Measurements from ENCODE around the gene IQCM.

Gene IQCM

DNA sequence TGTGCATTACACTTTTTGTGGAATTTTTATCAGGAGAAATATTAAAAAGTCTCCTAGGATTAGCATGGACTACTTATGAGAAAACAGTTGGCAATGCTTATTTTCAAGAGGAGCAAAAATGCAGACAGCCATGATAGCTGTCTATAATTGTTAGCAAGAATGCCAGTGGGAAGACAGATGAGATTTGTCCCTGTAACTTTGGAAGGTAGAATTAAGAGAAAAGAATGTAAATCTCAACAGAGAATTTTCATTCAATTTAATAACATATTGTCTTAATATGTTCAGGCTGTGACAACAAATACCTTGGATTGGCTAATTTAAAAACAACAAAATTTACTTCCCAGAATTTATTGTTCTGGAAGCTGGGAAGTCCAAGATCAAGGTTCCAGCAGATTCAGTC, 349.2 kb downstream of the IQCM start:
- Histone ChIP-seq H3K36me3 (ENCODE audit: control insufficient read depth, insufficient read depth, low read length) (no peaks in the 10 kb centered on the region), H3K4me3 (replicated peaks; ENCODE audit: low read depth, low read length) (no peak overlapping the region), H3K27me3 (replicated peaks; ENCODE audit: control insufficient read depth, insufficient read depth, low read length) (no peaks in the 10 kb centered on the region)
- TF ChIP-seq, protein P1, sequence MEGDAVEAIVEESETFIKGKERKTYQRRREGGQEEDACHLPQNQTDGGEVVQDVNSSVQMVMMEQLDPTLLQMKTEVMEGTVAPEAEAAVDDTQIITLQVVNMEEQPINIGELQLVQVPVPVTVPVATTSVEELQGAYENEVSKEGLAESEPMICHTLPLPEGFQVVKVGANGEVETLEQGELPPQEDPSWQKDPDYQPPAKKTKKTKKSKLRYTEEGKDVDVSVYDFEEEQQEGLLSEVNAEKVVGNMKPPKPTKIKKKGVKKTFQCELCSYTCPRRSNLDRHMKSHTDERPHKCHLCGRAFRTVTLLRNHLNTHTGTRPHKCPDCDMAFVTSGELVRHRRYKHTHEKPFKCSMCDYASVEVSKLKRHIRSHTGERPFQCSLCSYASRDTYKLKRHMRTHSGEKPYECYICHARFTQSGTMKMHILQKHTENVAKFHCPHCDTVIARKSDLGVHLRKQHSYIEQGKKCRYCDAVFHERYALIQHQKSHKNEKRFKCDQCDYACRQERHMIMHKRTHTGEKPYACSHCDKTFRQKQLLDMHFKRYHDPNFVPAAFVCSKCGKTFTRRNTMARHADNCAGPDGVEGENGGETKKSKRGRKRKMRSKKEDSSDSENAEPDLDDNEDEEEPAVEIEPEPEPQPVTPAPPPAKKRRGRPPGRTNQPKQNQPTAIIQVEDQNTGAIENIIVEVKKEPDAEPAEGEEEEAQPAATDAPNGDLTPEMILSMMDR (IDR thresholded peaks at IDR 0.05; ENCODE audit: insufficient read depth, low read length, poor library complexity, severe bottlenecking), result no peak
- DNase-seq (ENCODE audit: extremely low read depth, insufficient read length), result no peak

DNA sequence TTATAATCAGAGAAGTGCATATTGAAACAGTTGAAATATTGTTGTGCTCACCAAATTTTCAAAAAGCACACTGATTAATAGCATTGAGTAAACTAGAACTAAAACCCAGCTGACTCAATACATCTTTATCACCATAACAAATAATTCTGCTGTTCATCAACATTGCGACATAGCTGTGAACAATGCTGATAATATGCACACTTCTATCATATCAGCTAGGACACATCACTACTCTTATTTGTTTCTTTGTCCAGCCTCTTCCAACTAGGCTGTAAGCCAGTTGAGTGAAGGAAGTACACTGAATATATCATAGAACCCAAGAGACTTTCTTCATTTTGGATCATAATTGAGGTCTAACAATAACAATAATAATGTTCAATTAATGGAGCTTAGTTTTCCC, 349.7 kb downstream of the IQCM start:
- TF ChIP-seq, protein P1 (IDR thresholded peaks at IDR 0.05; ENCODE audit: insufficient read depth, low read length, poor library complexity, severe bottlenecking), result no peak
- Histone ChIP-seq H3K36me3 (ENCODE audit: control insufficient read depth, insufficient read depth, low read length) (no peaks in the 10 kb centered on the region), H3K4me3 (replicated peaks; ENCODE audit: low read depth, low read length) (no peak overlapping the region), H3K27me3 (replicated peaks; ENCODE audit: control insufficient read depth, insufficient read depth, low read length) (no peaks in the 10 kb centered on the region)
- no peak for DNase-seq (ENCODE audit: extremely low read depth, insufficient read length)

DNA sequence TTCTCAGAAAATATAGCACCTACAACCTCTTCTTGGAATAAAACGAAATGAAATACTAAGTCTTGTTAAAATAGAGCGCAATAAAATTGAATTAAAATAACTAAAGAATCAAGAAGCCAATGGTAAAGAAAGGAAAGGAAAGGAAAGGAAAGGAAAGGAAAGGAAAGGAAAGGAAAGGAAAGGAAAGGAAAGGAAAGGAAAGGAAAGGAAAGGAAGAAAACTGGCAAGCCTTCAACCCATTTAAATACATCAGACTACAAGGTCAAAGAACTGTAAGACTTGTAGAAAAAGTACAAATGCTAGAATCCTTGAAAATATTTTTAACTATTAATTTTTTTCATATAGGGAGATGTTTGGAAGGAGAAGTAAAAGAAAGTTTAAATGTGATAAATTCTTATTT, 372.1 kb downstream of the IQCM start:
- Histone ChIP-seq H3K4me3 (replicated peaks; ENCODE audit: low read depth, low read length) (no peak overlapping the region), H3K36me3 (ENCODE audit: control insufficient read depth, insufficient read depth, low read length) (no peaks in the 10 kb centered on the region), H3K27me3 (replicated peaks; ENCODE audit: control insufficient read depth, insufficient read depth, low read length) (no peaks in the 10 kb centered on the region)
- TF ChIP-seq, protein P1 (IDR thresholded peaks at IDR 0.05; ENCODE audit: insufficient read depth, low read length, poor library complexity, severe bottlenecking), result no peak
- no peak for DNase-seq (ENCODE audit: extremely low read depth, insufficient read length)

DNA sequence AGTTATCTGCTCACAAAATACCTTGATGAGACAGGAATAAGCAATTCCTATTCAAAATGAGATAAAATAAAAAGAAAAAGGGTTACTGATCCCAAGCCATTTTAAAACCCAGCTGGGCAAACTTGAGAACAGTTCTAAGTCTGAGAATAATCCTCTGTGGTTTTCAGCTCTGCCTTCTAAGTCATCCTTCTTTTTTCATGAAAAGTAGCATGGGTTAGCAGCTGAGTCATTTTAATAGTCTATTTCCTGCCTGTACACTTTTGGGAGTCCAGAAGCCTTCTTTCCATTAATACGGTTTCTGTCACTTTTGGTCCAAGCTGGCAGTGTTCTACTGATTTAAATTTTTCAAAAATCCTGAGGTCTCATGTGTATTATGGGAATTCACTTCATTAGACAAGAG, 374.3 kb downstream of the IQCM start:
- TF ChIP-seq, protein P1 (IDR thresholded peaks at IDR 0.05; ENCODE audit: insufficient read depth, low read length, poor library complexity, severe bottlenecking), result no peak
- Histone ChIP-seq H3K27me3 (replicated peaks; ENCODE audit: control insufficient read depth, insufficient read depth, low read length) (no peaks in the 10 kb centered on the region), H3K4me3 (replicated peaks; ENCODE audit: low read depth, low read length) (no peak overlapping the region), H3K36me3 (ENCODE audit: control insufficient read depth, insufficient read depth, low read length) (no peaks in the 10 kb centered on the region)
- DNase-seq (ENCODE audit: extremely low read depth, insufficient read length), result no peak

DNA sequence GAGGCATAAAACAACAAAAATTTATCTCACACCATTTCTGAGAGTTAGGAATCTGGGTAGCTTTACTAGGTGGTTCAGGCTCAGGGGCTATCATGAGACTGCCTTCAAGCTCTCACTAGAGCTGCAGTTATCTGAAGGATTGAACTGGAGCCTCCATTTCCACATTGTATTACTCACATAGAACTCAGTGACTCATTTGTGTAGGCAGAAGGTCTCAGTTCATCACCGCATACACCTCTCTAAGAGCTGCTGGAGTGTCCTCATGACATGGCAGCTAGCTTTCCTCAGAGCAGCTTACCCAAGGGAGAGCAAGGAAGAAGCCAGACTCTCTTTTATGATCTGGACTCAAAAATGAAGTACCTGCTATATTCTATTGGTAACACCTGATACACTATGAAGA, 389.2 kb downstream of the IQCM start:
- no peaks in the 10 kb centered on the region for H3K27me3 ChIP-seq (replicated peaks; ENCODE audit: control insufficient read depth, insufficient read depth, low read length)
- H3K36me3 ChIP-seq (ENCODE audit: control insufficient read depth, insufficient read depth, low read length), result no peaks in the 10 kb centered on the region
- no peak overlapping the region for H3K4me3 ChIP-seq (replicated peaks; ENCODE audit: low read depth, low read length)
- TF ChIP-seq, protein P1 (IDR thresholded peaks at IDR 0.05; ENCODE audit: insufficient read depth, low read length, poor library complexity, severe bottlenecking), result no peak
- no peak for DNase-seq (ENCODE audit: extremely low read depth, insufficient read length)

DNA sequence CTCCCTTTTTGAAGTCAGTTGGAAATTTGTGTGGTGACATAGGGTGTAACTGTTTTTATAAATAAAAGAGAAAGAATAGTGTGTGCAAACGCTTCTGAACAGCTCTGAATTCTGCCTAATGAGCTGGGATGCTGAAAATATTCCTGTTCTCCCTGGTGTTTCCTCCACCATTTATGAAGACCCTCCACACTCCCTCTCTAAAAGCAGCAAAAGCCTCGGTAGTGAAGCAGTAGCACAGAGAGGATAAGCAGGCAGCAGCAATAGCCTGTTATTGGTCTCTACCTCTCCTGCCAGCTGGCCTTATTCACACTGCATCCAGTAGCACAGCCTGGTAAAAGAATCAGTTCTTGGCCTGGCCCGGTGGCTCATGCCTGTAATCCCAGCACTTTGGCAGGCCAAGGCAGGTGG, 406.1 kb downstream of the IQCM start:
- no peak for DNase-seq (ENCODE audit: extremely low read depth, insufficient read length)
- Histone ChIP-seq H3K27me3 (replicated peaks; ENCODE audit: control insufficient read depth, insufficient read depth, low read length) (no peaks in the 10 kb centered on the region), H3K36me3 (ENCODE audit: control insufficient read depth, insufficient read depth, low read length) (no peaks in the 10 kb centered on the region), H3K4me3 (replicated peaks; ENCODE audit: low read depth, low read length) (no peak overlapping the region)
- TF ChIP-seq, protein P1 (IDR thresholded peaks at IDR 0.05; ENCODE audit: insufficient read depth, low read length, poor library complexity, severe bottlenecking), result no peak
